Pancreas (tissue), 10 donors: ENCODE results near the gene WDR83. TPM values are rescaled to one million over a fixed set of nuclear protein-coding genes. Genes with fewer than 3 reads are reported as not detected.
"Not testable (repeated sequence)": the region's sequence is repeated elsewhere in the genome, so short reads cannot be mapped to it uniquely, and the experiment has no call there.

Source experiments
- ATAC-seq, 4 donors: fragments of 200-7000 bp; cut with Tn5 transposase; one replicate each; pipeline versions ENCODE4 v1.8.0 to v1.9.1; 2020; ENCODE audit warnings: mild to moderate bottlenecking in 4 of 4, moderate library complexity in 4 of 4
- DNase-seq, 6 donors: peaks; one replicate each; pipeline ENCODE4 v3.0.0-alpha.2; 2020
- FAIRE-seq: peaks from 2 replicates; lab custom pipeline; 2012; peaks lifted over from hg19 to GRCh38; lab: Jason Lieb, UNC
- H3K27ac ChIP-seq, 4 donors: fragments of 200-600 bp; sonication (generic); 1 replicate in 3 of 4; 2 replicates in 1 of 4; pipeline versions ENCODE4 v1.5.0 to v1.8.0; 2020
- H3K27me3 ChIP-seq, 4 donors: fragments of 200-600 bp; one replicate each; pipeline ENCODE4 v1.8.0; 2021
- H3K36me3 ChIP-seq, 3 donors: fragments of 200-600 bp; sonication (generic) in 1 of 3; one replicate each; pipeline versions ENCODE4 v1.5.0 to v1.8.0; 2020 to 2021
- H3K4me1 ChIP-seq, 3 donors: fragments of 200-600 bp; one replicate each; pipeline ENCODE4 v1.8.0; 2021
- H3K4me3 ChIP-seq, 4 donors: fragments of 200-600 bp; sonication (generic) in 2 of 4; one replicate each; pipeline versions ENCODE4 v1.5.0 to v1.8.0; 2020 to 2021
- H3K9me3 ChIP-seq, 4 donors: fragments of 200-600 bp; one replicate each; pipeline ENCODE4 v1.8.0; 2021
- CTCF ChIP-seq, 4 donors: fragments of 200-600 bp; sonication (generic) in 3 of 4; IDR thresholded peaks; one replicate each; pipeline versions ENCODE4 v1.5.0 to v1.8.0; 2021; ENCODE audit warnings: antibody characterized with exemption in 4 of 4
- WGBS, 2 donors: extraction: QIAGEN DNeasy Blood & Tissue Kit; methylation state at CpG; one replicate each; pipeline ENCODE4 v1.1.7; 2013; 5-methylcytosine and 5-hydroxymethylcytosine counted together
- intact Hi-C, 3 donors: fragments of 100-400 bp; cut with DNase I; formaldehyde crosslinking; loops; one replicate each; pipeline versions ENCODE4 v1.11.1 to v1.14.2; 2022
- polyA plus RNA-seq, 2 donors: library from polyadenylated mRNA; stranded (reverse); fragments of 200-250 nt; gene quantifications; one replicate each; pipeline ENCODE4 v1.2.3, GENCODE V29; 2013
- total RNA-seq, 6 donors: library from RNA; stranded (reverse); fragmentation: NEBNext Ultra II Directional in 4 of 6; extraction: Animal tissue kit (Norgen Biotek cat#: 25700) in 4 of 6; gene quantifications; one replicate each; pipeline versions ENCODE4 v1.2.1 to v1.2.4, GENCODE V29; 2021 to 2023
- donor health status: healthy with polysubstance abuse.
- donor health status: DM: no; HTN: no; CAD: no; lungs with moderate emphysema.
- donor health status: DM: no; HTN: no; CAD: no.
- donor health status: control.
- donor health status: control.
- donor health status: Bipolar disorder and iron deficiency.
- donor health status: DM: yes; HTN: yes; CAD: no.
- donor health status: DM: no; HTN: no; CAD: no.
- donor health status: DM: no; HTN: no; CAD: no.
- donor health status: DM: yes; HTN: yes; CAD: no.

Gene WDR83
- total and polyA plus RNA-seq, 8 donors, result 3.5 to 28.1 (median 7.5) TPM

GRCh38 chr19:12639901-12640613 is 26.6 kb upstream of the WDR83 start:
- Histone ChIP-seq H3K27ac (peak overlapping the region in 1 of 4 donors; percentile 50), H3K36me3 (no peaks in the 10 kb centered on the region), H3K9me3 (no peaks in the 10 kb centered on the region), H3K27me3 (no peaks in the 10 kb centered on the region), H3K4me1 (no peaks in the 10 kb centered on the region), H3K4me3 (peak overlapping the region in 2 of 4 donors; percentile 8 to 41)
- FAIRE-seq (no peak), ATAC-seq (peak; percentile 93 to 99 (median 97)), DNase-seq (peak; percentile 72 to 93 (median 86))
- TF ChIP-seq CTCF (IDR thresholded peaks at IDR 0.05), result peak; percentile 73 to 82 (median 78)
- intact Hi-C loops, result no loop called here
- WGBS, 2 donors, result 6 to 8% methylated on average over 39 of the region's 39 CpGs

- H3K4me3 ChIP-seq, result no peak overlapping the region
- intact Hi-C loops, result no loop called here
- ATAC-seq, result no peak
- H3K27ac ChIP-seq, result no peak overlapping the region
- WGBS, 2 donors, result 53 to 59% methylated on average over 13 of the region's 13 CpGs
- no peak for FAIRE-seq
- no peak for TF ChIP-seq CTCF (IDR thresholded peaks at IDR 0.05)
- no peaks in the 10 kb centered on the region for H3K36me3 ChIP-seq
- H3K4me1 ChIP-seq, result no peaks in the 10 kb centered on the region
- no peaks in the 10 kb centered on the region for H3K27me3 ChIP-seq
- peak in 1 of 6 donors; percentile 13 for DNase-seq
- no peaks in the 10 kb centered on the region for H3K9me3 ChIP-seq
Observed at GRCh38 chr19:12641456-12641855, 25.2 kb upstream of the WDR83 start.

GRCh38 chr19:12642506-12642905 is 24.1 kb upstream of the WDR83 start:
- ATAC-seq (no peak), DNase-seq (peak in 1 of 6 donors; percentile 61), FAIRE-seq (no peak)
- H3K4me3 ChIP-seq, result no peak overlapping the region
- no peaks in the 10 kb centered on the region for H3K9me3 ChIP-seq
- H3K27ac ChIP-seq, result no peak overlapping the region
- no peaks in the 10 kb centered on the region for H3K4me1 ChIP-seq
- TF ChIP-seq CTCF (IDR thresholded peaks at IDR 0.05), result no peak
- no peaks in the 10 kb centered on the region for H3K36me3 ChIP-seq
- H3K27me3 ChIP-seq, result no peaks in the 10 kb centered on the region
- WGBS, 2 donors, result 78 to 89% methylated on average over 26 of the region's 26 CpGs
- intact Hi-C loops, result no loop called here

- H3K4me1 ChIP-seq, H3K36me3 ChIP-seq, FAIRE-seq, H3K27ac ChIP-seq, H3K9me3 ChIP-seq, intact Hi-C loops, H3K4me3 ChIP-seq, H3K27me3 ChIP-seq, ATAC-seq: not testable (repeated sequence)
- DNase-seq, result peak in 1 of 6 donors; percentile 18
- WGBS, 2 donors, result 91 to 93% methylated on average over 14 of the region's 14 CpGs
Observed at GRCh38 chr19:12643716-12644115, 22.9 kb upstream of the WDR83 start.

GRCh38 chr19:12646551-12646950 is 20.1 kb upstream of the WDR83 start:
- WGBS, 2 donors, result 88 to 98% methylated on average over 10 of the region's 10 CpGs
- Histone ChIP-seq H3K4me3 (no peak overlapping the region), H3K27ac (no peak overlapping the region), H3K4me1 (peaks cover 0 to 7% (median 6%) of the 10 kb centered on the region in 3 donors), H3K36me3 (no peaks in the 10 kb centered on the region), H3K9me3 (no peaks in the 10 kb centered on the region), H3K27me3 (no peaks in the 10 kb centered on the region)
- DNase-seq (peak in 1 of 6 donors; percentile 29), FAIRE-seq (no peak), ATAC-seq (no peak)
- no peak for TF ChIP-seq CTCF (IDR thresholded peaks at IDR 0.05)
- intact Hi-C loops, result no loop called here
